IMR-90 (cell line): ENCODE data around the gene MCM8. TPM values are rescaled to one million over a fixed set of nuclear protein-coding genes. Genes with fewer than 3 reads are reported as not detected.

ENCODE experiments used
- ATAC-seq: fragments of 200-7000 bp; cut with Tn5 transposase; 2 replicates; pipeline ENCODE4 v1.9.1; 2020; ENCODE audit warnings: low read depth, mild to moderate bottlenecking, moderate library complexity
- BruUV-seq: library from RNA; stranded (reverse); fragments of 400-500 nt; replicated peaks from 2 replicates; lab custom pipeline; 2021; lab: Mats Ljungman, UMichigan
- CTCF ChIA-PET: fragments of 300-600 bp; formaldehyde crosslinking; extraction: SDS; loops from one replicate; lab custom pipeline; 2021; ENCODE audit warnings: antibody characterized with exemption; lab: Yijun Ruan, JAX
- POLR2A ChIA-PET: fragments of 300-600 bp; sonication (Branson Sonifier 250); formaldehyde crosslinking; loops from one replicate; lab custom pipeline; 2022; ENCODE audit warnings: antibody characterized with exemption; ENCODE audit not compliant: unreplicated experiment; lab: Charles Lee
- DNase-seq: peaks from one replicate; pipeline ENCODE4 v3.0.0; 2013
- H2AFZ ChIP-seq: replicated peaks from 2 replicates; pipeline ENCODE3; 2013; ENCODE audit warnings: low read length, mild to moderate bottlenecking; ENCODE audit not compliant: poor library complexity
- H2AK5ac ChIP-seq: 2 replicates; pipeline ENCODE4 v1.6.1; 2013; ENCODE audit warnings: low read depth, low read length, inconsistent platforms
- H2AK9ac ChIP-seq: replicated peaks from 2 replicates; pipeline ENCODE3; 2013; ENCODE audit warnings: mild to moderate bottlenecking, low read depth, low read length, moderate library complexity; ENCODE audit not compliant: poor library complexity
- H2BK120ac ChIP-seq: 2 replicates; pipeline ENCODE4 v1.6.1; 2013; ENCODE audit warnings: low read depth, low read length, inconsistent platforms
- H2BK15ac ChIP-seq: 3 replicates; pipeline ENCODE4 v1.6.1; 2013; ENCODE audit warnings: low read depth, low read length, inconsistent platforms
- H2BK20ac ChIP-seq: 2 replicates; pipeline ENCODE4 v1.6.1; 2013; ENCODE audit warnings: low read depth, mild to moderate bottlenecking, inconsistent platforms, low read length, moderate library complexity
- H2BK5ac ChIP-seq: 2 replicates; pipeline ENCODE4 v1.6.1; 2013; ENCODE audit warnings: mild to moderate bottlenecking, low read depth, low read length, inconsistent platforms; ENCODE audit not compliant: poor library complexity, severe bottlenecking
- H3K14ac ChIP-seq: replicated peaks from 2 replicates; pipeline ENCODE4 v1.6.1; 2013; ENCODE audit warnings: low read depth, low read length, inconsistent platforms
- H3K18ac ChIP-seq: 2 replicates; pipeline ENCODE4 v1.6.1; 2013; ENCODE audit warnings: low read depth, low read length, control low read depth
- H3K23ac ChIP-seq: 2 replicates; pipeline ENCODE4 v1.6.1; 2013; ENCODE audit warnings: low read depth, low read length, inconsistent platforms
- H3K27ac ChIP-seq: 2 replicates; pipeline ENCODE4 v1.5.1; 2013; ENCODE audit warnings: mild to moderate bottlenecking, control low read depth, low read length; ENCODE audit not compliant: insufficient read depth
- H3K27me3 ChIP-seq: 2 replicates; pipeline ENCODE4 v1.6.1; 2013; ENCODE audit warnings: low read length; ENCODE audit not compliant: control insufficient read depth, insufficient read depth
- H3K36me3 ChIP-seq: 2 replicates; pipeline ENCODE4 v1.6.1; 2013; ENCODE audit warnings: low read length, mixed read lengths; ENCODE audit not compliant: control insufficient read depth, insufficient read depth
- H3K4ac ChIP-seq: 2 replicates; pipeline ENCODE4 v1.6.1; 2013; ENCODE audit warnings: low read depth, low read length, inconsistent platforms
- H3K4me1 ChIP-seq: 2 replicates; pipeline ENCODE4 v1.6.1; 2013; ENCODE audit warnings: low read length, mixed read lengths; ENCODE audit not compliant: control insufficient read depth, insufficient read depth
- H3K4me2 ChIP-seq: 2 replicates; pipeline ENCODE4 v1.6.1; 2013; ENCODE audit warnings: low read depth, mild to moderate bottlenecking, control low read depth, low read length, moderate library complexity
- H3K4me3 ChIP-seq: 2 replicates; pipeline ENCODE4 v1.5.1; 2013; ENCODE audit warnings: low read depth, mild to moderate bottlenecking, control low read depth, low read length, moderate library complexity; ENCODE audit not compliant: insufficient read depth
- H3K56ac ChIP-seq: 2 replicates; pipeline ENCODE4 v1.6.1; 2013; ENCODE audit warnings: low read length, inconsistent platforms; ENCODE audit not compliant: insufficient read depth; ENCODE audit errors: extremely low read depth
- H3K79me1 ChIP-seq, 2 experiments: 2 replicates each; pipeline ENCODE4 v1.6.1; 2013; ENCODE audit warnings: low read length in 2 of 2, inconsistent platforms in 1 of 2, low read depth in 1 of 2
- H3K9ac ChIP-seq: 2 replicates; pipeline ENCODE4 v1.6.1; 2013; ENCODE audit warnings: low read depth, low read length, control low read depth
- H3K9me1 ChIP-seq: 2 replicates; pipeline ENCODE4 v1.6.1; 2013; ENCODE audit warnings: low read length, inconsistent platforms; ENCODE audit not compliant: insufficient read depth
- H3K9me3 ChIP-seq: 2 replicates; pipeline ENCODE4 v1.6.1; 2013; ENCODE audit warnings: low read length; ENCODE audit not compliant: control insufficient read depth, insufficient read depth
- H4K20me1 ChIP-seq: 2 replicates; pipeline ENCODE4 v1.6.1; 2013; ENCODE audit warnings: low read length, inconsistent platforms; ENCODE audit not compliant: insufficient read depth
- H4K5ac ChIP-seq: 2 replicates; pipeline ENCODE4 v1.6.1; 2013; ENCODE audit warnings: mild to moderate bottlenecking, low read depth, low read length, control low read depth
- H4K8ac ChIP-seq, 2 experiments: 2 replicates each; pipeline ENCODE4 v1.6.1; 2013; ENCODE audit warnings: low read depth in 2 of 2, low read length in 2 of 2, control low read depth in 1 of 2, inconsistent platforms in 1 of 2
- H4K91ac ChIP-seq: 2 replicates; pipeline ENCODE4 v1.6.1; 2013; ENCODE audit warnings: low read depth, low read length, inconsistent platforms; ENCODE audit not compliant: insufficient read depth
- BHLHE40 ChIP-seq: fragments of 150-350 bp; IDR thresholded peaks from 2 replicates; pipeline ENCODE4 v1.6.1; 2016; ENCODE audit warnings: mild to moderate bottlenecking, low read depth, low read length
- CEBPB ChIP-seq: IDR thresholded peaks from 2 replicates; pipeline ENCODE4 v1.6.1; 2012; ENCODE audit warnings: low read depth, low read length, improper control_type of control experiment
- FOS ChIP-seq: fragments of 150-350 bp; IDR thresholded peaks from 2 replicates; pipeline ENCODE4 v1.6.1; 2016; ENCODE audit warnings: low read depth, low read length
- MAFK ChIP-seq: IDR thresholded peaks from 2 replicates; pipeline ENCODE4 v1.6.1; 2012; ENCODE audit warnings: low read depth, low read length, improper control_type of control experiment
- NFE2L2 ChIP-seq: fragments of 150-350 bp; IDR thresholded peaks from 2 replicates; pipeline ENCODE4 v1.6.1; 2016; ENCODE audit warnings: low read depth, mild to moderate bottlenecking, low read length
- POLR2A ChIP-seq: IDR thresholded peaks from 2 replicates; pipeline ENCODE4 v1.6.1; 2012; ENCODE audit warnings: mild to moderate bottlenecking, low read depth, low read length
- RCOR1 ChIP-seq: IDR thresholded peaks from 2 replicates; pipeline ENCODE4 v1.6.1; 2012; ENCODE audit warnings: mild to moderate bottlenecking, low read length, improper control_type of control experiment; ENCODE audit not compliant: insufficient replicate concordance
- RFX5 ChIP-seq: IDR thresholded peaks from 2 replicates; pipeline ENCODE4 v1.8.0; 2012; ENCODE audit warnings: low read depth, mild to moderate bottlenecking, low read length, moderate library complexity
- SMC3 ChIP-seq: fragments of 150-350 bp; IDR thresholded peaks from 2 replicates; pipeline ENCODE4 v1.6.1; 2016; ENCODE audit warnings: low read depth, mild to moderate bottlenecking, antibody characterized with exemption, low read length, moderate library complexity
- WGBS, 2 experiments: methylation state at CpG; one replicate each; pipeline versions ENCODE4 v1.1.5 to v1.1.7; 2013; ENCODE audit warnings: missing lambda C conversion rate in 2 of 2; ENCODE audit not compliant: insufficient read length in 1 of 2; ENCODE audit errors: extremely low coverage in 2 of 2; 5-methylcytosine and 5-hydroxymethylcytosine counted together
- dilution Hi-C: fragments of 300-500 bp; cut with HindIII; formaldehyde crosslinking; loops from one replicate; pipeline ENCODE4 v1.14.3; 2018; ENCODE audit warnings: low sequenced_read_pairs; ENCODE audit not compliant: unreplicated experiment
- in situ Hi-C: fragments of 300-500 bp; cut with MboI; formaldehyde crosslinking; loops from 3 replicates; pipeline ENCODE4 v1.14.3; 2019; ENCODE audit warnings: low sequenced_read_pairs, inconsistent platforms, mixed read lengths
- intact Hi-C: fragments of 100-400 bp; cut with micrococcal nuclease; formaldehyde crosslinking; loops from 2 replicates; pipeline ENCODE4 v1.10.0; 2022
- polyA plus RNA-seq, 3 experiments: library from polyadenylated mRNA; depleted of rRNA; stranded (reverse); fragments of >200 nt; gene quantifications; 2 replicates each; pipeline ENCODE4 v1.2.3, GENCODE V29; 2012; ENCODE audit warnings: low replicate concordance in 1 of 3
- total RNA-seq: library from RNA; depleted of rRNA; stranded (reverse); fragments of >200 nt; gene quantifications from 2 replicates; pipeline ENCODE4 v1.2.3, GENCODE V29; 2012
- TF ChIP-seq, protein P1 (sequence below): conservative IDR thresholded peaks from 2 replicates; pipeline ENCODE4 v1.5.1; 2012; ENCODE audit warnings: mild to moderate bottlenecking, low read depth, low read length, improper control_type of control experiment
- TF ChIP-seq, protein P2 (sequence below): fragments of 150-350 bp; IDR thresholded peaks from 2 replicates; pipeline ENCODE4 v1.6.1; 2017; ENCODE audit warnings: mild to moderate bottlenecking, antibody characterized with exemption, low read length, low read depth

MCM8 gene
- total and polyA plus RNA-seq, 2 of the 4 experiments (the other 2 are of a cell fraction) = 4.2 to 11.5 TPM

- intact Hi-C loops = no loop called here
- no peak overlapping the region for H2BK5ac ChIP-seq
- no peaks in the 10 kb centered on the region for H3K9me3 ChIP-seq
- no peaks in the 10 kb centered on the region for H4K20me1 ChIP-seq
- POLR2A ChIA-PET = no interaction called here
- no peak overlapping the region for H2BK15ac ChIP-seq
- no peak overlapping the region for H3K9ac ChIP-seq
- H3K4me1 ChIP-seq = no peaks in the 10 kb centered on the region
- H3K36me3 ChIP-seq = no peaks in the 10 kb centered on the region
- no peaks in the 10 kb centered on the region for H3K9me1 ChIP-seq
- no peak overlapping the region for H2BK20ac ChIP-seq
- H3K4me2 ChIP-seq = no peak overlapping the region
- TF ChIP-seq POLR2A (no peak), MAFK (no peak), FOS (no peak), RCOR1 (no peak), SMC3 (no peak), CEBPB (no peak), RFX5 (no peak), BHLHE40 (no peak), NFE2L2 (no peak)
- TF ChIP-seq, protein P1, sequence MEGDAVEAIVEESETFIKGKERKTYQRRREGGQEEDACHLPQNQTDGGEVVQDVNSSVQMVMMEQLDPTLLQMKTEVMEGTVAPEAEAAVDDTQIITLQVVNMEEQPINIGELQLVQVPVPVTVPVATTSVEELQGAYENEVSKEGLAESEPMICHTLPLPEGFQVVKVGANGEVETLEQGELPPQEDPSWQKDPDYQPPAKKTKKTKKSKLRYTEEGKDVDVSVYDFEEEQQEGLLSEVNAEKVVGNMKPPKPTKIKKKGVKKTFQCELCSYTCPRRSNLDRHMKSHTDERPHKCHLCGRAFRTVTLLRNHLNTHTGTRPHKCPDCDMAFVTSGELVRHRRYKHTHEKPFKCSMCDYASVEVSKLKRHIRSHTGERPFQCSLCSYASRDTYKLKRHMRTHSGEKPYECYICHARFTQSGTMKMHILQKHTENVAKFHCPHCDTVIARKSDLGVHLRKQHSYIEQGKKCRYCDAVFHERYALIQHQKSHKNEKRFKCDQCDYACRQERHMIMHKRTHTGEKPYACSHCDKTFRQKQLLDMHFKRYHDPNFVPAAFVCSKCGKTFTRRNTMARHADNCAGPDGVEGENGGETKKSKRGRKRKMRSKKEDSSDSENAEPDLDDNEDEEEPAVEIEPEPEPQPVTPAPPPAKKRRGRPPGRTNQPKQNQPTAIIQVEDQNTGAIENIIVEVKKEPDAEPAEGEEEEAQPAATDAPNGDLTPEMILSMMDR = no peak
- TF ChIP-seq, protein P2, sequence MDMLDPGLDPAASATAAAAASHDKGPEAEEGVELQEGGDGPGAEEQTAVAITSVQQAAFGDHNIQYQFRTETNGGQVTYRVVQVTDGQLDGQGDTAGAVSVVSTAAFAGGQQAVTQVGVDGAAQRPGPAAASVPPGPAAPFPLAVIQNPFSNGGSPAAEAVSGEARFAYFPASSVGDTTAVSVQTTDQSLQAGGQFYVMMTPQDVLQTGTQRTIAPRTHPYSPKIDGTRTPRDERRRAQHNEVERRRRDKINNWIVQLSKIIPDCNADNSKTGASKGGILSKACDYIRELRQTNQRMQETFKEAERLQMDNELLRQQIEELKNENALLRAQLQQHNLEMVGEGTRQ = no peak
- DNase-seq (no peak), ATAC-seq (no peak)
- CTCF ChIA-PET = no interaction called here
- no peak overlapping the region for H2AK9ac ChIP-seq
- peaks cover 15% of the 10 kb centered on the region for H3K27me3 ChIP-seq
- in situ Hi-C loops = no loop called here
- no TSS peak for BruUV-seq
- no peak overlapping the region for H3K23ac ChIP-seq
- H3K4me3 ChIP-seq = no peak overlapping the region
- H3K4ac ChIP-seq = no peak overlapping the region
- no peak overlapping the region for H3K56ac ChIP-seq
- H3K79me1 ChIP-seq = no peaks in the 10 kb centered on the region
- no peak overlapping the region for H2AK5ac ChIP-seq
- dilution Hi-C loops = no loop called here
- no peak overlapping the region for H4K5ac ChIP-seq
- H2BK120ac ChIP-seq = no peak overlapping the region
- WGBS, 2 experiments = no CpG with 5 or more reads among the region's 3 CpGs
- H4K8ac ChIP-seq = no peak overlapping the region
- H2AFZ ChIP-seq = no peak overlapping the region
- no peak overlapping the region for H4K91ac ChIP-seq
- H3K14ac ChIP-seq = no peak overlapping the region
- H3K27ac ChIP-seq = no peak overlapping the region
- H3K18ac ChIP-seq = no peak overlapping the region
These were observed 17.7 kb upstream of the MCM8 start for GRCh38 chr20:5932796-5933195.
